Measurements from ENCODE around the gene PTPRU.
"Not testable (repeated sequence)": the region's sequence is repeated elsewhere in the genome, so short reads cannot be mapped to it uniquely, and the experiment has no call there.

PTPRU gene

GRCh38 chr1:29312469-29313461 is 76.4 kb downstream of the PTPRU start:
- Mint-ChIP-seq H3K36me3 (no peaks in the 10 kb centered on the region), H3K27me3 (peaks cover 8% of the 10 kb centered on the region), H3K9me3 (no peaks in the 10 kb centered on the region), H3K4me1 (no peaks in the 10 kb centered on the region), H3K4me3 (no peak overlapping the region), H3K27ac (no peak overlapping the region)
- CTCF ChIA-PET = no interaction called here
- DNase-seq = no peak

GRCh38 chr1:29314685-29315084 is 78.4 kb downstream of the PTPRU start:
- H3K4me1 Mint-ChIP-seq, CTCF ChIA-PET, DNase-seq, H3K27me3 Mint-ChIP-seq, H3K27ac Mint-ChIP-seq, H3K36me3 Mint-ChIP-seq, H3K9me3 Mint-ChIP-seq, H3K4me3 Mint-ChIP-seq: not testable (repeated sequence)

GRCh38 chr1:29315262-29315661 is 78.9 kb downstream of the PTPRU start:
- H3K4me1 Mint-ChIP-seq = no peaks in the 10 kb centered on the region
- no peak overlapping the region for H3K27ac Mint-ChIP-seq
- no peak for DNase-seq
- H3K27me3 Mint-ChIP-seq = peaks cover 3% of the 10 kb centered on the region
- no peaks in the 10 kb centered on the region for H3K36me3 Mint-ChIP-seq
- H3K9me3 Mint-ChIP-seq = no peaks in the 10 kb centered on the region
- H3K4me3 Mint-ChIP-seq = no peak overlapping the region
- CTCF ChIA-PET = no interaction called here

- Mint-ChIP-seq H3K27me3 (peaks cover 3% of the 10 kb centered on the region), H3K4me1 (no peaks in the 10 kb centered on the region), H3K4me3 (no peak overlapping the region), H3K27ac (no peak overlapping the region), H3K9me3 (no peaks in the 10 kb centered on the region), H3K36me3 (no peaks in the 10 kb centered on the region)
- no peak for DNase-seq
- CTCF ChIA-PET = interaction anchor here (0.7 kb wide), 1 partner anchor 16 kb away, joined by 3 read pairs; no protein-coding TSS in a partner anchor
These were observed 79.6 kb downstream of the PTPRU start for GRCh38 chr1:29315876-29316275.

- CTCF ChIA-PET = interaction anchor here (1.2 kb wide), 1 partner anchor 15 kb away, joined by 3 read pairs; no protein-coding TSS in a partner anchor
- no peak overlapping the region for H3K4me3 Mint-ChIP-seq
- DNase-seq = no peak
- H3K27ac Mint-ChIP-seq = no peak overlapping the region
- no peaks in the 10 kb centered on the region for H3K9me3 Mint-ChIP-seq
- H3K4me1 Mint-ChIP-seq = no peaks in the 10 kb centered on the region
- H3K27me3 Mint-ChIP-seq = peaks cover 3% of the 10 kb centered on the region
- H3K36me3 Mint-ChIP-seq = no peaks in the 10 kb centered on the region
These were observed 81.0 kb downstream of the PTPRU start for GRCh38 chr1:29317063-29317915.

GRCh38 chr1:29317916-29318530 is 81.7 kb downstream of the PTPRU start:
- H3K4me1 Mint-ChIP-seq = no peaks in the 10 kb centered on the region
- H3K9me3 Mint-ChIP-seq = no peaks in the 10 kb centered on the region
- no peaks in the 10 kb centered on the region for H3K36me3 Mint-ChIP-seq
- CTCF ChIA-PET = no interaction called here
- H3K4me3 Mint-ChIP-seq = no peak overlapping the region
- DNase-seq = no peak
- peaks cover 3% of the 10 kb centered on the region for H3K27me3 Mint-ChIP-seq
- H3K27ac Mint-ChIP-seq = no peak overlapping the region

- no peaks in the 10 kb centered on the region for H3K9me3 Mint-ChIP-seq
- DNase-seq = no peak
- no peaks in the 10 kb centered on the region for H3K4me1 Mint-ChIP-seq
- no peak overlapping the region for H3K27ac Mint-ChIP-seq
- CTCF ChIA-PET = no interaction called here
- H3K27me3 Mint-ChIP-seq = peaks cover 3% of the 10 kb centered on the region
- no peaks in the 10 kb centered on the region for H3K36me3 Mint-ChIP-seq
- no peak overlapping the region for H3K4me3 Mint-ChIP-seq
These were observed 82.4 kb downstream of the PTPRU start for GRCh38 chr1:29318724-29319123.

GRCh38 chr1:29319300-29320110 is 83.2 kb downstream of the PTPRU start:
- CTCF ChIA-PET = no interaction called here
- H3K4me1 Mint-ChIP-seq = no peaks in the 10 kb centered on the region
- H3K27me3 Mint-ChIP-seq = peaks cover 3% of the 10 kb centered on the region
- H3K36me3 Mint-ChIP-seq = no peaks in the 10 kb centered on the region
- H3K4me3 Mint-ChIP-seq = no peak overlapping the region
- DNase-seq = no peak
- no peak overlapping the region for H3K27ac Mint-ChIP-seq
- no peaks in the 10 kb centered on the region for H3K9me3 Mint-ChIP-seq

- H3K27me3 Mint-ChIP-seq = peaks cover 3% of the 10 kb centered on the region
- no peak overlapping the region for H3K4me3 Mint-ChIP-seq
- no peaks in the 10 kb centered on the region for H3K36me3 Mint-ChIP-seq
- H3K27ac Mint-ChIP-seq = no peak overlapping the region
- DNase-seq = no peak
- no peaks in the 10 kb centered on the region for H3K4me1 Mint-ChIP-seq
- H3K9me3 Mint-ChIP-seq = no peaks in the 10 kb centered on the region
- CTCF ChIA-PET = no interaction called here
These were observed 84.0 kb downstream of the PTPRU start for GRCh38 chr1:29320156-29320940.

- H3K9me3 Mint-ChIP-seq = no peaks in the 10 kb centered on the region
- no peaks in the 10 kb centered on the region for H3K4me1 Mint-ChIP-seq
- DNase-seq = no peak
- H3K27ac Mint-ChIP-seq = no peak overlapping the region
- CTCF ChIA-PET = no interaction called here
- H3K4me3 Mint-ChIP-seq = no peak overlapping the region
- H3K36me3 Mint-ChIP-seq = no peaks in the 10 kb centered on the region
- peaks cover 3% of the 10 kb centered on the region for H3K27me3 Mint-ChIP-seq
These were observed 84.9 kb downstream of the PTPRU start for GRCh38 chr1:29321176-29321575.

- no peaks in the 10 kb centered on the region for H3K36me3 Mint-ChIP-seq
- H3K4me1 Mint-ChIP-seq = no peaks in the 10 kb centered on the region
- DNase-seq = no peak
- CTCF ChIA-PET = no interaction called here
- no peaks in the 10 kb centered on the region for H3K27me3 Mint-ChIP-seq
- no peaks in the 10 kb centered on the region for H3K9me3 Mint-ChIP-seq
- H3K4me3 Mint-ChIP-seq = no peak overlapping the region
- H3K27ac Mint-ChIP-seq = no peak overlapping the region
These were observed 85.9 kb downstream of the PTPRU start for GRCh38 chr1:29322147-29322694.

GRCh38 chr1:29322861-29323585 is 86.7 kb downstream of the PTPRU start:
- H3K27me3 Mint-ChIP-seq = no peaks in the 10 kb centered on the region
- H3K4me3 Mint-ChIP-seq = no peak overlapping the region
- no peak for DNase-seq
- CTCF ChIA-PET = no interaction called here
- no peak overlapping the region for H3K27ac Mint-ChIP-seq
- no peaks in the 10 kb centered on the region for H3K9me3 Mint-ChIP-seq
- H3K36me3 Mint-ChIP-seq = no peaks in the 10 kb centered on the region
- H3K4me1 Mint-ChIP-seq = no peaks in the 10 kb centered on the region
